ENCODE results near the gene OR14J1. TPM values are rescaled to one million over a fixed set of nuclear protein-coding genes. Genes with fewer than 3 reads are reported as not detected.
"Not testable (repeated sequence)": the region's sequence is repeated elsewhere in the genome, so short reads cannot be mapped to it uniquely, and the experiment has no call there.

Gene OR14J1
- total and polyA plus RNA-seq, 4 donors, result 0.20 TPM; not detected in 3

DNA sequence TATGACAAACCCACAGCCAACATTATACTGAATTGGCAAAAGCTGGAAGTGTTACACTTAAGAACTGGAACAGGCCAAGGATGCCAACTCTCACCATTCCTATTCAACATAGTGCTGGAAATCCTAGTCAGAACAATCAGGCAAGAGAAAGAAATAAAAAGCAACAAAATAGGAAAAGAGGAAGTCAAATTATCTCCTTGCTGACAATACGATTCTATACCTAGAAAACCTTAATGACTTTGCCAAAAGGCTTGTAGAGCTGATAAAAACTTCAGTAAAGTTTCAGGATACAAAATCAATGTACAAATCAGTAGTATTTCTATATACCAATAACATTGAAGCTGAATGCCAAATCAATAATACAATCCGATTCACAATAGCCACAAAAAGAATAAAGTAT lies 34.8 kb downstream of the OR14J1 start:
- 71 to 72% methylated on average over 2 of the region's 2 CpGs for WGBS, 2 donors
- Histone ChIP-seq H3K9ac (ENCODE audit: insufficient read depth in 1 of 2, low read length in 2 of 2) (no peak overlapping the region), H3K4me1 (ENCODE audit: control insufficient read depth in 5 of 5, insufficient read depth in 5 of 5, low read length in 5 of 5) (no peaks in the 10 kb centered on the region)

DNA sequence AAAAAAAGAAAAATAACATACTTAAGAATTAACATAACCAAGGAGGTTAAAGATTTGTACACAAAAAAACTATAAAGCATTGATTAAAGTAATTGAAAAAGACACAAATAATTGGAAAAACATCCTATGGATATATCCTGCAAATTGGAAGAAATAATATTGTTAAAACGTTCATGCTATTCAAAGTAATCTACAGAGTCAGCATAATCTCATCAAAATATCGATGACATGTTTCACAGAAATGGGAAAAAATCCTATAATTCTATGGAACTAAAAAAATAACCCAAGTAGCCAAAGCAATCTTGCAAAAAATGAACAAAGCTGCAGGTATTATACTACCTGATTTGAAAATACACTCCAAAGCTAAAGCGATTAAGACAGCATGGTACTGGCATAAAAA lies 43.9 kb downstream of the OR14J1 start:
- 67 to 82% methylated on average over 3 of the region's 3 CpGs for WGBS, 2 donors
- DNase-seq (no peak), ATAC-seq (ENCODE audit: insufficient read depth, low FRiP score) (no peak)
- no peaks in the 10 kb centered on the region for H3K36me3 ChIP-seq (ENCODE audit: control insufficient read depth in 4 of 4, insufficient read depth in 4 of 4, low read length in 4 of 4)
- TF ChIP-seq, protein P1, sequence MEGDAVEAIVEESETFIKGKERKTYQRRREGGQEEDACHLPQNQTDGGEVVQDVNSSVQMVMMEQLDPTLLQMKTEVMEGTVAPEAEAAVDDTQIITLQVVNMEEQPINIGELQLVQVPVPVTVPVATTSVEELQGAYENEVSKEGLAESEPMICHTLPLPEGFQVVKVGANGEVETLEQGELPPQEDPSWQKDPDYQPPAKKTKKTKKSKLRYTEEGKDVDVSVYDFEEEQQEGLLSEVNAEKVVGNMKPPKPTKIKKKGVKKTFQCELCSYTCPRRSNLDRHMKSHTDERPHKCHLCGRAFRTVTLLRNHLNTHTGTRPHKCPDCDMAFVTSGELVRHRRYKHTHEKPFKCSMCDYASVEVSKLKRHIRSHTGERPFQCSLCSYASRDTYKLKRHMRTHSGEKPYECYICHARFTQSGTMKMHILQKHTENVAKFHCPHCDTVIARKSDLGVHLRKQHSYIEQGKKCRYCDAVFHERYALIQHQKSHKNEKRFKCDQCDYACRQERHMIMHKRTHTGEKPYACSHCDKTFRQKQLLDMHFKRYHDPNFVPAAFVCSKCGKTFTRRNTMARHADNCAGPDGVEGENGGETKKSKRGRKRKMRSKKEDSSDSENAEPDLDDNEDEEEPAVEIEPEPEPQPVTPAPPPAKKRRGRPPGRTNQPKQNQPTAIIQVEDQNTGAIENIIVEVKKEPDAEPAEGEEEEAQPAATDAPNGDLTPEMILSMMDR (IDR thresholded peaks at IDR 0.05; ENCODE audit: control extremely low read depth, extremely low read depth), result no peak
- no peaks in the 10 kb centered on the region for H3K27me3 ChIP-seq (ENCODE audit: control insufficient read depth in 3 of 3, insufficient read depth in 3 of 3, low read length in 2 of 3)
- no peak overlapping the region for H3K4me3 ChIP-seq
- H3K9ac ChIP-seq (ENCODE audit: insufficient read depth in 1 of 2, low read length in 2 of 2), result no peak overlapping the region
- no peaks in the 10 kb centered on the region for H3K9me3 ChIP-seq (ENCODE audit: control insufficient read depth in 4 of 4, insufficient read depth in 3 of 4, low read length in 3 of 4)
- H3K27ac ChIP-seq (ENCODE audit: low read depth in 1 of 2, low read length in 1 of 2), result no peak overlapping the region
- H3K4me1 ChIP-seq (ENCODE audit: control insufficient read depth in 5 of 5, insufficient read depth in 5 of 5, low read length in 5 of 5), result no peaks in the 10 kb centered on the region

More for the DNA sequence above, 34.8 kb downstream of the OR14J1 start:
- Histone ChIP-seq H3K36me3 (ENCODE audit: control insufficient read depth in 4 of 4, insufficient read depth in 4 of 4, low read length in 4 of 4) (no peaks in the 10 kb centered on the region), H3K27ac (ENCODE audit: low read depth in 1 of 2, low read length in 1 of 2) (no peak overlapping the region), H3K4me3 (no peak overlapping the region), H3K9me3 (ENCODE audit: control insufficient read depth in 4 of 4, insufficient read depth in 3 of 4, low read length in 3 of 4) (no peaks in the 10 kb centered on the region), H3K27me3 (ENCODE audit: control insufficient read depth in 3 of 3, insufficient read depth in 3 of 3, low read length in 2 of 3) (no peaks in the 10 kb centered on the region)
- ATAC-seq (ENCODE audit: insufficient read depth, low FRiP score), result no peak
- TF ChIP-seq, protein P1 (IDR thresholded peaks at IDR 0.05; ENCODE audit: control extremely low read depth, extremely low read depth), result no peak
- no peak for DNase-seq

DNA sequence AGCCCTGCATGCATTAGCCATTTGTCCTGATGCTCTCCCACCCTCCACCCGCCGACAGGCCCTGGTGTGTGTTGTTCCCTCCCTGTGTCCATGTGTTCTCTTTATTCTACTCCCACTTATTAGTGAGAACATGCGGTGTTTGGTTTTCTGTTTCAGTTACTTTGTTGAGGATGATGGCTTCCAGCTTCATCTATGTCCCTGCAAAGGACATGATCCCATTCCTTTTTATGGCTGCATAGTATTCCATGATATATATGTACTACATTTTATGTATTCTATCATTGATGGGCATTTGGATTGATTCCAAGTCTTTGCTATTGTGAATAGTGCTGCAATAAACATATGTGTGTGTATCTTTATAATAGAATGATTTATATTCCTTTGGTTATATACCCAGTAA lies 47.8 kb downstream of the OR14J1 start:
- H3K36me3 ChIP-seq (ENCODE audit: control insufficient read depth in 4 of 4, insufficient read depth in 4 of 4, low read length in 4 of 4); H3K9me3 ChIP-seq (ENCODE audit: control insufficient read depth in 4 of 4, insufficient read depth in 3 of 4, low read length in 3 of 4); H3K27me3 ChIP-seq (ENCODE audit: control insufficient read depth in 3 of 3, insufficient read depth in 3 of 3, low read length in 2 of 3); H3K27ac ChIP-seq (ENCODE audit: low read depth in 1 of 2, low read length in 1 of 2); H3K9ac ChIP-seq (ENCODE audit: insufficient read depth in 1 of 2, low read length in 2 of 2); H3K4me3 ChIP-seq; ATAC-seq (ENCODE audit: insufficient read depth, low FRiP score); H3K4me1 ChIP-seq (ENCODE audit: control insufficient read depth in 5 of 5, insufficient read depth in 5 of 5, low read length in 5 of 5); DNase-seq: not testable (repeated sequence)
- WGBS, 2 donors, result 91 to 96% methylated on average over 3 of the region's 3 CpGs

DNA sequence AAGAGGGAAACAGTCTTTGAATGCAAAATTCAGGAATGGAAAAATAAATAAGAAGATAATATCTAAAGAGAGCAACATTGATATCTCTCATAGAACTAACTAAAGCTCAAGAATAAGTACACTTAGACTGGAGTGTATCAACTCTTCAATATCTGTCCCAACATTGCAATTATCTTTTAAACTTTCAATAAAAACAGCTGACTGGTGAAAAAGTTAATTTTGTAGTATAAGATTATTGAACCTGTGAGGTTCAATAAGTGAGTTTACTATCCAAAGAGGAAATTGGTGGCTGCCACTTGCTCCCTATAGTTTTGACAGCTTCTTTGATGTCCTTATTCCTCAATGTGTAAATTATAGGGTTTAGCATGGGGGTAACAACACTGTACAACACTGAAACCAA lies 53.5 kb downstream of the OR14J1 start:
- DNase-seq, result no peak
- Histone ChIP-seq H3K27me3 (ENCODE audit: control insufficient read depth in 3 of 3, insufficient read depth in 3 of 3, low read length in 2 of 3) (peaks cover 0 to 3% (median 0%) of the 10 kb centered on the region in 3 donors), H3K9ac (ENCODE audit: insufficient read depth in 1 of 2, low read length in 2 of 2) (no peak overlapping the region), H3K36me3 (ENCODE audit: control insufficient read depth in 4 of 4, insufficient read depth in 4 of 4, low read length in 4 of 4) (no peaks in the 10 kb centered on the region), H3K9me3 (ENCODE audit: control insufficient read depth in 4 of 4, insufficient read depth in 3 of 4, low read length in 3 of 4) (peaks cover 0 to 3% (median 0%) of the 10 kb centered on the region in 4 donors), H3K4me1 (ENCODE audit: control insufficient read depth in 5 of 5, insufficient read depth in 5 of 5, low read length in 5 of 5) (no peaks in the 10 kb centered on the region), H3K4me3 (no peak overlapping the region), H3K27ac (ENCODE audit: low read depth in 1 of 2, low read length in 1 of 2) (no peak overlapping the region)
- ATAC-seq (ENCODE audit: insufficient read depth, low FRiP score), result no peak
- TF ChIP-seq, protein P1 (IDR thresholded peaks at IDR 0.05; ENCODE audit: control extremely low read depth, extremely low read depth), result no peak
